GM18502 (cell line): ENCODE measurements around the gene ZNF496.
A peak's percentile ranks its signal among the peaks of the same experiment; 100 is the strongest.
"Not testable (repeated sequence)": the region's sequence is repeated elsewhere in the genome, so short reads cannot be mapped to it uniquely, and the experiment has no call there.

Source experiments
- ATAC-seq: cut with Tn5 transposase; IDR thresholded peaks from one replicate; pipeline ENCODE4 v1.9.1; 2021; ENCODE audit warnings: mild to moderate bottlenecking; ENCODE audit not compliant: unreplicated experiment, poor library complexity

The ZNF496 gene

DNA sequence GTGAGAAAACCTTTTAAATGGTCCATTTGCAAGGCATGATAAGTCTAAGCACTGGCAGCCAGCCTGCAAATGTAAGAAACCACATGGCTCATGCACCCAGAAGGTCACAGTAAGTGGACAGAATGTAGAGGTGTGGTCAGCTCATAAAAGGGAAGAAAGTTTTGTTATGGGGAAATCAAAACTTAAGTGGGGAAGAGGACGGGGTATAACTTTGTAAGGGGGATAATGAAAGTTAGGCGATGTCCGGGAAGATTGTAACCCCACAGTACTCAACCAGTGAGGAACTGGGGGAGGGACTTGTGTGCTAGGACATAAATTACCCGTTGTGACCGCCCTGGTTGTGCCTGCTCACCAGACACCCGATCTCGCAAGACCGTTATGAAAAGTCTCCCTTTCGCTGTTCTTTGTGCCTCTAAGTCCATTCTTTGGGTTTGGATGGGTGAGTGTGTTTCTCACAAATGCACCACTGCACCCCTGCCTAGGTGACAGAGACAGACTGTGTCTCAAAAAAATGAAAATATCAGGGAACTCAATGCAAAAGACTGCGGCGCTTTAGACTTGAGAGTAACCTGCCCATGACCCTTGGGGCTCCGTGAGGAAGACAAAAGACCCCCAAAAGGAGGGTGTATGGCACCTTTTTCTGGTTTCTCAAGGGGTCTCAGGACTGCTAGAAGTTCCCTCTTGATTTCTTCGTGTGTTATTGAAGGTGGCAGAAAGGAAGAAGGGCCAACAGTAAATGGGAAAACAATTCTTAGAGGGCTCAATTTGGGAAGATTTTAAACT is 28.6 kb upstream of the ZNF496 start:
- no peak for ATAC-seq

DNA sequence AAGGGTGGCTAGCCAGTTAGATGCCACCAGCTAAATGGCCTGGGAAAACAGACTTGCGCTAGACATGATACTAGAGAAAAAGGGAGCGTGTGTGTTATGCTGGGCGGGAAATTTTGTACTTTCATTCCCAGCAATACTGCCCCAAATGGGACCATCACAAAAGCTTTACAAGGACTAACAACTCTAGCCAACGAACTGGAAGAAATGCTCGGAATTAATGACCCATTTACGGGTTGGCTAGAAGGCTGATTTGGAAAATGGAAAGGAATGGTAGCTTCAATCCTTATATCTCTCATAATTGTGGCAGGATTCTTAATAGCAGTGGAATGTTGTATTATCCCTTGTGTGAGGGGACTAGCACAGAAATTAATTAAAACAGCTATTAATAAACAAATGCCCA is 27.9 kb upstream of the ZNF496 start:
- ATAC-seq: no peak

DNA sequence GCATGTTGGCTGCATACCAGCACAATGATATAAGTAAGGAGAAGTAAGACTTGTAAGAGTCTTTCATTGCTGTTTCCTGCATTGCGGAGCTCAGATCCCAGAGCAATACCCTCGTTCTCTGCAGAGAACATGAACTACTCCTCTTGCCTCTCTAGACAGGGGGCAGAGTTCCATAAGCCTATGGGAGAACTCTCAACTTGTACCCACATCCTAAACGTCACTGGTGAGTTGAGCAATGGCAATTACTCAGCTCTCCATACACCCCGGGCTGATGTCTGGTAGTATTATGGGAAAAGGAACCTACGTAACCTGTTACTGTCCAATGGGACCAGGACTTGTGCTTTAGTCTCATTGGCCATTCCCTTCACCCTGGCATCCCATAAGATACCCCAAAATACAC is 27.3 kb upstream of the ZNF496 start:
- no peak for ATAC-seq

DNA sequence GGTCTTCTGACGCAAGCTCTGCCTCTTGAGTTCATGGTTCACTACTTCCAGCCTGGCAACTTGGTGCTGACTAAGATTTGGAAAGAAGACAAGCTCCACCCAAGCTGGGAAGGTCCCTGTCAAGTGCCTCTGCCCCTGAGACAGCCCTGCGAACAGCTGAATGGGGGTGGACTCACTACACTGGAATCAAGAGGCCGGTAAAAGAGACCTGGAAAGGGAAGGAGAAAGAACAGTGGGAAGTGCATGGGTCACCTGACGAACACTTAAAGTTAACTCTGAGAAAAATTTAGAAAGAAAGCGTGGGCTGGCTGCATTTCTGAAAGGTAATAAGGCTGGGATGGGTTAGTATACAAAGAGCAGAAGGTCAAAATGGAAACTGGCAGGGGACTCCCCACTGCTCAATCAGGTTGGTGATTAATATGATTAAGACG is 26.1 kb upstream of the ZNF496 start:
- ATAC-seq: peak; percentile 93

DNA sequence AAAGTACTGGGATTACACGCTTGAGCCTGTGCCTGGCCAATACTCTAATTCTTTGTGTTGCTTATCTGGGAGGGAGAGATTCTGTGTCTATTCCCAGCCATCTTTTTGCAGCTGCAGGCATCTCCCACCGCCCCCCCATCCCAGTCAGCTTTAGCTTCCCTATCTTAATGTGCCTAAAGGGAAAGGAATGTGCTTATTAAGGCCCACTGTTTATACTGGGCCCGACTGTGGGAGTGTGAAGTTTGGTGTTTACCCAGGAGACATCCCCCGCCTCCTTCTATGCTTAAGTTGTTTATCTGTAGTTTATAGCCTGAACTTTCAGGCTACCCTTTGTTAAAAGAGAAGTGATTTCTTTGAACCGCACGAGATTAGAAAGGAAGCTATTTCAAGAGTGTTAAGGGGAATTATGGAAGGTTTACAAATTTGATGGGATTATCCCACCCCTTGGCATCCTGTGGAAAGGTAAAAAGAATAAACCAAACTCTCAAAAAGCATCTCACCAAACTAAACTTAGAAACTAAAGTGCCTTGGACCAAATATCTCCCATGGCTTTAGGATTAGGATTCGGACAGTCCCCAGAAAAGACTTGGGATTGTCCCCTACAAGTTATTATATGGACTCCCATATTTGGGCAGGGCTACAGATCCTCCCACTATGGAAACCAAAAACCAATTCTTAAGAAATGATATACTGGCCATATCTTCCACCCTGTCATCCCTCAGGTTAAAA is 25.5 kb upstream of the ZNF496 start:
- ATAC-seq: no peak

DNA sequence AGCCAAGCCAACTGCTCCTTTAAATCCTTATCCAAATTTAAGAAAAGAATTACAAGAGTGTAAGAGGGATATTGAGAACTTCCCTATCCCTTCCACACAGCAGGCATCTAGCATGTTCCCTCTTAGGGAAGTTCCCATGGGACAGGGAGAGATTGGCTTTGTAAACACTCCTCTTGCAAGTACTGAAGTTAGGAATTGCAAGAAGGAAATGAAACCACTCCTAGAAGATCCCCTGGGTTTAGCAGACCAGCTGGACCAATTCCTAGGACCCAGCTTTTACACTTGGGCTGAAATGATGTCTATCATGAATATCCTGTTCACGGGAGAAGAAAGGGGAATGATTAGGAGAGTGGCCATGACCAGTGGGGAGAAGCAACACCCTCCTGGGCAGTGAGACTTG is 23.5 kb upstream of the ZNF496 start:
- not testable (repeated sequence) for ATAC-seq

DNA sequence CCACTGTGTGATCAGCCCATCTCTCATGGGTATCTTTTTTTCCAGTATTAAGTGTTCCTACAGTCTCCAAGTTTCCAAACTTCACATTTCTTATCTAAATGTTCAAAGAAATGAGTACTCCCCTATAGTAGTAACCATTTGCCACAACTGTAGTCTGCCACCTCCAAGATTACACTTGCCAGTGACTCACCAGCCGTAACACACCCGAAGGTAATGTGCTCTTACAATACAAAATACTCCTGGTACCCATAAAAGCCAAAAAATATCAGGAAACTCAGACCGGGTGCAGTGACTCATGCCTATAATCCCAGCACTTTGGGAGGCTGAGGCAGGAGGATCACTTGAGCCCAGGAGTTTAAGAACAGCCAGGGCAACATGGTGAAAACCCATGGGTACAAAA is 20.5 kb upstream of the ZNF496 start:
- ATAC-seq: no peak

DNA sequence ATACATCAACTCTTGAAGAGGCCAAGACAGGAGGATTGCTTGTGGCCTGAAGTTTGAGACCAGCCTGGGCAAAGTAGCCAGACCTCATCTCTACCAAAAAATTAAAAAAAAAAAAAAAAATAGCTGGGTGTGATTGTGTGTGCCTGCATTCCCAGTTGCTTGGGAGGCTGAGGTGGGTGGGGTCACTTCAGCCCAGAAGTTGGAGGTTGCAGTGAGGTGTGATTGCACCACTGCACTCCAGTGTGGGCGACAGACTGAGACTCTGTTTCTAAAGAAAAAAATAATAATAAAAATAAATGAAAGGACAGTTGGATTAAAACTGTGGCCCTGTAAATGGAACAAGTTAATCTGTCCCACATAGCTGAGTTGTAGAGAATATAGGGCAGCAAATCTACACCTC is 18.9 kb upstream of the ZNF496 start:
- ATAC-seq: no peak

DNA sequence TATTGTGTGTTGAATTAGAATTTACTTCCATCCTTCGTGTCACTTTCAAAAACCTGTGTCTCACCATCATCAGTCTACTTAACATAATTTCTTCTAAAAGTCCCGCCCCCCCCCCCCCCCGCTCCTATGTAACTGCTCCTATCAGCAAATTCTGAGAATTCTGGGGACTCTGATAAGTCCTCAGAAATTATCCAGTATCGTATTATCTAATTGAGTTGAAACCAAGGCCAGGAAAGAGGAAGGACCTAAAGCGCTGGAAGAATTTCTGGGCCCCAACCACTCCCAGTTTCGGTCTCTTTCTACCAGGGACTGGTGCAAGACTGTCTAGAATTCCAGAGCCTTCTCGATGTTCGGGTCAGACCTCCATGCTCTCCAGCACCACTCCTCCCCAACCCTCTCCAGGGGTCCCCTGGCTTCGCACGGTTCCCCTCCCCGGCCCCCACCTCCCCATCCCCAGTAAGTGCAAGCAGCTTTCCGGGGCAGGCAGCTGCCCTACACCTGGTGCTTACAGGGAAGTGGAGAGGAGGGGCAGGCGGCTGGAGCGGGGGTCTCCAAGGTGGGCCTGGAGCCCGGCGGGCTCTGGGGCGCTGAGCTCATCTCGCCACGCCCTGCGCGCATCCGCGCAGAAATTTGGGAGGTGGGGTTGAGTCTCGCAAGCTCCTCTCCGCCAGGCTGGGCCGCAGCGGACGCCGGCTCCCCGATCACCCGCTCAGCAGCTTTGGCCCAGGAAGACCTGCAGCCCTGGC is 16.0 kb upstream of the ZNF496 start:
- no peak for ATAC-seq

DNA sequence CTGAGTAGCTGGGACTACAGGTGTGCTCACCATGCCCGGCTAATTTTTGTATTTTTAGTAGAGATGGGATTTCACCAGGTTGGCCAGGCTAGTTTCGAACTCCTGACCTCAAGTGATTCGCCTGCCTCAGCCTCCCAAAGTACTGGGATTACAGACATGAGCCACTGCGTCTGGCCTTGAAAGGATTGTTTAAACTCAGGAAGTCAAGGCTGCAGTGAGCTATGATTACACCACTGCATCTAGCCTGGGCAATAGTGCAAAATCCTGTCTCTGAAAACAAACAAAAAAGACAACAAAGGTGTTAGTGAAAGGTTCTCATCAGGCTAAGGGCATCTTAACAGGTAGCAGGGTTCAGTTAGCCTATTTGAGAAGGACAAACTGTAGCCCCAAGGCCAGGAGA is 14.2 kb upstream of the ZNF496 start:
- no peak for ATAC-seq

DNA sequence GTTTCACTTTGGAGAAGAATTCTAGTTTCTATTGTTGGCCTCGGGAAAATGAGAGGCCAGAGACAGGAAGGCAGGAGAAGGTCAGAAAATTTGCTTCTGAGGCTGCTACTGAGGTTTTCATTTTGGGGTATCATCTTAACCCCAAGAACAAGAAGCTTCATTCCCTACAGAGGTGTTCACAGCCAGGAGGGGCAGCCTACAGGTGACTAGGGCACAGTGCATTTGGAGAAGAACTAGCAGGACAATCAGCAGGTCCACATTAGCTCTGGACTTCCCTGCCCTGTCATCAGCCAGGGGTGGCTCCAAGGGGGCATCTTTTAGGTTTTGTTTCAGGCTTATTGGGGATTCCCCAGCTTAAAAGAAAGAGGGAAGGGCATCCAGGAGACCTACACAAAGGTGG is 12.1 kb upstream of the ZNF496 start:
- no peak for ATAC-seq

DNA sequence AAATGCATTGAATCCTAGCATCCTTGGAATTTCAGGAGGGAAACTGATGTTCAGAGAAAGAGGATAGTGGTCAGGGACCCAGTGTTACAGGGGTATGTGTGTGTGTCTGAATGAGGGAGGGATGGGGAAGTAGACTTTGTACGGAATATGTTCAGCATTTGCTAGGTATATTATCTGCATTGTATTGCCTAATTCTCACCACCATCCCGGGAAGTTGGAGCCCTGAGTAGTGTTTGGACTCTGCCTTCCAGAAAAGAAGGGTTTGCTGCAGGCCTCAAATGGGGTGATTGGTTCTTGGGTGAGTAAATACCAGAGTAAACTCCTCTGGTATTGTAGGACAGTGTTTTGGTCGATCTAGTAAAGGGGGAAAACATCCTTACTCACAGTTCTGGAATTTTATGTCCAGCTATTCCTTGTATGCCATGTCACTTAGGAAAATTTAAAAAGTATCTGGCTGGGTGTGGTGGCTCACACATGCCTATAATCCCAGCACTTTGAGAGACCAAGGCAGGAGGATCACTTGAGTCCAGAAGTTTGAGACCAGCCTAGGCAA is 7.1 kb upstream of the ZNF496 start:
- no peak for ATAC-seq

DNA sequence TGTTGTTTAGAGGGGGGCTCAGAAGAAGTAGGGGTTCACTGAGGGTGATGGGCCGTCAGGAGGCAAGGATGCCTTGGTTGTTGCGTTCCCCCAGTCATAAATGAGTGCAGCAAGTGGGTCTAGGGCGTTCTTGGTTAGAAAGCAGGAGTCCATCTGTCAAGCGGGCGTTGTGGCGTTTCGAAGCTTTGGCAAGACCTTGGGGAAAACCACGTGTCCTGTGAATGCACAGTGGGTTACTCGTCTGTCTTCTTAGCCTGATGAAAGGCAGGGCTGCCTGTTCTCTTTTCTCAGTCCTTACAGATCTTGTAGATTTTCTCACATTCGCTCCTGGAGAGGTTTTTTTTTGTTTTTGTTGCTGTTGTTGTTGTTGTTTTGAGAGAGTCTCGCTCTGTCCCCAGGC is 6.3 kb upstream of the ZNF496 start:
- ATAC-seq: no peak

DNA sequence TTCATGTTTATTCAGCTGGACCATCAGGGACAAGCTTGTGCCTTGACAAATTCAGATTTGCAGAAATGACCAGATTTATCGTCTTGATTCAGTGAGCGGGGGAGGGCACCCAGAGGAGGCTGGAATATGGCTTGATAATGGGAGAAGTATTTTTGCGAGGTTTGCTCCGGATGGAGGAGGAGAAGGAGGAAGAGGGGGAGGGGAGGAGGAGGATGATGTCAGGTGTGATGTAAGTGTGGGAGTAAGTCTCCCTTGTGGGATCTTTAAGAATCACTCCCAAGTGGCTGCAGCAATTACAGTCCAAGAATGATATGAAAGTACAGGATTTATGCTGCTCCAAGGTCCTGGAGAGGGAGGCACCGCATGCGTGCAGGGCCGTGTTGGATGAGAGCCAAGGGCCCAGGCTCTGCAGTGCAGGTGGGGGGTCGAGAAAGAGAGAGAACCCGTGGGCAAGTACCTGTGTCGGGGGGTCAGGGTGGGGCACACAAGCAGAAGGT is 5.6 kb upstream of the ZNF496 start:
- ATAC-seq: no peak

DNA sequence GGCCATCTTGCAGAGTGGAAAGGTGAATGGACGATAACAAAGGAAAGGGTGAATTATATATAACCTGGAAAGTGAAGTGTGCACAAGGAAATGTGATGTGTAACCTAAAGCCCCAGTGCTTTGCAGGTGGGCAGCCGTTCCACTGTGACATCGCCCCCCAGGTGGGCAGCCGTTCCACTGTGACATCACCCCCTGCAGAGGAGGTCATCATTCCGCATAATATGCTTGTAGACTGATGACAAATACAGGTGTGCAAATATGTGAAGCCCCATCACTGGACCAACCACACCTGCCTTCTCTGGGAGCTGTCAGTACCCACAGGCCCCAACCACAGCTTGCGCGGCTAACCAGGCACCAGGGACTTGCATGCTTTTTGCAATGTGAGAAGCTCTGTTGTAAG is 4.7 kb upstream of the ZNF496 start:
- no peak for ATAC-seq

DNA sequence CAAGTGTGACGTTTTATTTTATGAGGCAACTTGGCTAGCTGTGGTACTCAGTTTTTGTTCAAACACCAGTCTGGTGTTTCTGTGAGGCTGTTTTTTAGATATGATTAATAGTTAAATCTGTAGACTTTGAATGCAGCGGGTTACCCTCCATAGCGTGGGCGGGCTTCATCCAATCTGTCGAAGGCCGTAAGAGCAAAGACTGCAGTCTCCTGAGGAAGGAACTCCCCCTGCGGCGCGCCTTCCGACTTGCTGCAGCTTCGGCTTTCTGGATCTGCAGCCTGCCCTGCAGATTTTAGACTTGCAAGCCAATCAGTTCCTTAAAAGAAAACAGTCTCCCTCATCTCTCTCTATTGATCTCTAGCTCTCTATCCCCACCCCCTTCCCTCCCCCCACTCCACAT is 4.2 kb upstream of the ZNF496 start:
- no peak for ATAC-seq

DNA sequence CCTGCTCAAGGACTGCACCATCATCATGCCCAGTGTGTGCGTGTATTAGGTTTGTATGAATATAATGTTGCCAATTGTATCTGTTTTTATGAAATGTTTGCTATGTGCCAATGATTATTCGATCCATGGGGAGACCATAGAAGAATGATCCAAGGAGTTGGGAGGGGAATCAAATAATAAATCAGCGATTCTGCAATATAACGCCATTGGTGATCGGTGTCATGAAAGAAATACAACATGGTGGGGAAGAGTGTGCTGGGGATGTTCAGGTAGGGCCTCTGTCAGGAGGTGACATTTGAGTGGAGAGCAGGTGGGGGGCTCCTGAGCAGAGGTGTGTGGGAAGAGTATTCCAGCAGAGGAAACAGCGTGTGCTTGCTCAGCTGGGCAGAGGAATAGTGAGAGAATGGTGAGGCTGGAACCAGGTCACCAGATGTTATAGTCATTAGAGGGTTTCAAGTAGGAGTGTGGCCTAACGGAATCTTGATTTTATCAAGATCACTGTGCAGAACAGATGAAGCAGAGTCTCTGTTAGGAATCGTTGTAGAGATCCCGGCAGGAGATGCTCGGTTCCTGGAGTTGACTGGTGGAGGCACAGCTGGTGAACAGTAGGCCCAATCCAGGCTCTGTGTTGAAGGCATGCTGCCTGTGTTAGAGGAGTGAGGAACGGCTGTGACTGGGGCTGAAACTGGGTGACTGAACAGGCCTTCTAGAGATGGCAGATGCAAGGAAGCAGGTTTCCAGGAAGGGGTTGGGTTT is 2.9 kb upstream of the ZNF496 start:
- ATAC-seq: no peak

DNA sequence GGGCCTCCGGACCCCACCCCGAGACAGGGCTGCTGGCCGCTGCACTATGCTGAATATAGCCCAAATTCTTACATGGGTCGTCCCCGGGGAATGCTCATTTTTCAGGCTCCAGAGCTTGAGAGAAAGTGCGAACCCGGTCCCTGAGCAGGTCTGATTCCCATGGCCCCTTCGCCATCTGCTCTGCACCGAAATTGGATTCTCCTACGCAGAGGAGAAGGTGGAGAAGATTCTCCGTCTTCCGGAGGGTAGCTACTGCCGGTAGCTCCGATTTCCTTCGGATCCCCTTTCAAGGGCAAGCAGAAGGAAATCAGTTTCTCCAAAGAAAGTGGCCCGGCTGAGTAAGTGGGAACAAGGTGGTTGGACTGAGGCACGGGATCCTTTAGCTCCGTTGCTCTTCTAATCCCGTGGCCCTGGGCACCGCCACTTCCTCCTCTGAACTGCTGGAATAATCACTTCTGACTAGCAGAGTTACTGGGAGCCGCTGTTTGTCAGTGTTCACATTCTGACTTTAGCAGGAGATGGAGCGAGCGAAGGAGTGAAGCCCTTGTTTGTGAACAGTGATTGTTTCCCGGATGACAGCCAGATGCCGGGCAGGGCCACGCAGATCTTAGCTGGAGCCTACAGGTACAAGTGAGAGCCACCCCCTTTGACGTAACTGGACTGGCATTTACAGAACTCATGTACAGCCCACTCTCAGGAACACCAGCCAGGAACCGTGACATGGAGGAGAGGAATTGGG is 1.1 kb upstream of the ZNF496 start:
- no peak for ATAC-seq

DNA sequence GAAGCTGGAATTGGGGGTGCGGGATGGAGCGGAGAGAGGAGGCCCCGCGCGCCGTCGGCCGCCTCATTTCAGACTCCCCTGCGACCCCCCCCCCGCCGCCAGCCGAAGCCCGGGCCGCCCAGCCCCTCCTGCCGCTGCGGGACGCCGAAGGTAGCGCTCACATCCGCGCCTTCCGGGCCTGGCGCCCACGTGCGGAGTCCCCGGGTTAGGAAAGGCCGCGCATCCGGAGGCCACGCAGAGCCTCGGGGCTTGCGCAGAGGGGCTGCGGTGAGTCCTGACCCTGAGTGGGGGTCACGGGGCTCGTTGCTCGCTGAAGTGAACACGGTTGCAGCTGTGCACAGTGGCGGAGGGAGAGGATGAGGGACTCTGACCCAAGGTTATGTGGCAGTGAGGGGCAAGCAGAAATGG is 552 bp upstream of the ZNF496 start:
- peak; percentile 43 for ATAC-seq
